Parathyroid adenoma (tissue), 2 donors: ENCODE data around the gene ZNF263.

Experiments
- H2AFZ ChIP-seq: fragments of 300-600 bp; sonication (generic); one replicate; pipeline ENCODE4 v1.7.0; 2017; ENCODE audit warnings: antibody characterized with exemption, mild to moderate bottlenecking
- H3K27ac ChIP-seq: fragments of 300-600 bp; sonication (generic); one replicate; pipeline ENCODE4 v1.7.0; 2017
- H3K27me3 ChIP-seq: fragments of 300-600 bp; sonication (generic); one replicate; pipeline ENCODE4 v1.7.0; 2017; ENCODE audit warnings: low read length; ENCODE audit not compliant: control insufficient read depth, insufficient read depth
- H3K36me3 ChIP-seq: fragments of 300-600 bp; sonication (generic); one replicate; pipeline ENCODE4 v1.7.0; 2017; ENCODE audit warnings: low read length; ENCODE audit not compliant: control insufficient read depth, insufficient read depth
- H3K4me1 ChIP-seq: fragments of 300-600 bp; sonication (generic); one replicate; pipeline ENCODE4 v1.7.0; 2017; ENCODE audit warnings: control low read depth
- H3K4me2 ChIP-seq: fragments of 300-600 bp; sonication (generic); one replicate; pipeline ENCODE4 v1.7.0; 2017; ENCODE audit warnings: low read length
- H3K4me3 ChIP-seq: fragments of 300-600 bp; sonication (generic); one replicate; pipeline ENCODE4 v1.7.0; 2017; ENCODE audit warnings: low read depth, low read length
- H3K79me2 ChIP-seq: fragments of 300-600 bp; sonication (generic); one replicate; pipeline ENCODE4 v1.7.0; 2017; ENCODE audit warnings: control low read depth
- H3K9ac ChIP-seq: fragments of 300-600 bp; sonication (generic); one replicate; pipeline ENCODE4 v1.7.0; 2017; ENCODE audit warnings: mild to moderate bottlenecking
- H3K9me3 ChIP-seq: fragments of 300-600 bp; sonication (generic); one replicate; pipeline ENCODE4 v1.7.0; 2017; ENCODE audit warnings: low read length; ENCODE audit not compliant: control insufficient read depth
- TF ChIP-seq, protein P1 (sequence below): fragments of 300-600 bp; sonication (generic); IDR thresholded peaks from one replicate; pipeline ENCODE4 v1.7.0; 2017; ENCODE audit warnings: antibody characterized with exemption, mild to moderate bottlenecking
- donor health status: primary hyperparathyroidism.

ZNF263 gene

GRCh38 chr16:3295209-3295608 lies 11.9 kb downstream of the ZNF263 start:
- H3K4me1 ChIP-seq, result peaks cover 3% of the 10 kb centered on the region
- H3K27ac ChIP-seq, result no peak overlapping the region
- H3K36me3 ChIP-seq, result no peaks in the 10 kb centered on the region
- H3K9me3 ChIP-seq, result no peaks in the 10 kb centered on the region
- H2AFZ ChIP-seq, result no peak overlapping the region
- H3K9ac ChIP-seq, result no peak overlapping the region
- TF ChIP-seq, protein P1, sequence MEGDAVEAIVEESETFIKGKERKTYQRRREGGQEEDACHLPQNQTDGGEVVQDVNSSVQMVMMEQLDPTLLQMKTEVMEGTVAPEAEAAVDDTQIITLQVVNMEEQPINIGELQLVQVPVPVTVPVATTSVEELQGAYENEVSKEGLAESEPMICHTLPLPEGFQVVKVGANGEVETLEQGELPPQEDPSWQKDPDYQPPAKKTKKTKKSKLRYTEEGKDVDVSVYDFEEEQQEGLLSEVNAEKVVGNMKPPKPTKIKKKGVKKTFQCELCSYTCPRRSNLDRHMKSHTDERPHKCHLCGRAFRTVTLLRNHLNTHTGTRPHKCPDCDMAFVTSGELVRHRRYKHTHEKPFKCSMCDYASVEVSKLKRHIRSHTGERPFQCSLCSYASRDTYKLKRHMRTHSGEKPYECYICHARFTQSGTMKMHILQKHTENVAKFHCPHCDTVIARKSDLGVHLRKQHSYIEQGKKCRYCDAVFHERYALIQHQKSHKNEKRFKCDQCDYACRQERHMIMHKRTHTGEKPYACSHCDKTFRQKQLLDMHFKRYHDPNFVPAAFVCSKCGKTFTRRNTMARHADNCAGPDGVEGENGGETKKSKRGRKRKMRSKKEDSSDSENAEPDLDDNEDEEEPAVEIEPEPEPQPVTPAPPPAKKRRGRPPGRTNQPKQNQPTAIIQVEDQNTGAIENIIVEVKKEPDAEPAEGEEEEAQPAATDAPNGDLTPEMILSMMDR, result no peak
- H3K4me3 ChIP-seq, result no peak overlapping the region
- peaks cover 23% of the 10 kb centered on the region for H3K79me2 ChIP-seq
- H3K27me3 ChIP-seq, result no peaks in the 10 kb centered on the region
- no peak overlapping the region for H3K4me2 ChIP-seq

DNA sequence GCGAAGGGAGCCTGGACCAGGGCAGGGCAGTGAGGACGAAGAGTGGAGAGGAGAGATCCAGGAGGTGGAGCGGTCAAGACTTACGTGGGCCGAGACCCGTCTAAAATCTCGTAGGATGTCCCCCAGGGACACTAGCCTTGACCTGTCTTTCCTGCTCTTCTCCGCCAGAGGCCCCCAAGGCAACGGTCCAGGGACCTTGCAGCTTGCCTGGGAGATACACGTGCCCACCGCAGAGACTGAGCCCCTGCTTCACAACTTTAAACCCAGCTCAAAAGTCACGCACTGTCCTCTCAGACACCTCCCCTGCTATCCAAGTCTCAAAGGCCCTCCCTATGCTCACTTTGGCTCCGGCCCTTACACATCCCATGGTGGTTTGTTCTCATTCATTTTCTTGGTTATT lies 12.5 kb downstream of the ZNF263 start:
- Histone ChIP-seq H3K27ac (no peak overlapping the region), H3K27me3 (no peaks in the 10 kb centered on the region), H3K4me3 (no peak overlapping the region), H3K4me1 (peaks cover 3% of the 10 kb centered on the region), H3K36me3 (no peaks in the 10 kb centered on the region), H3K9ac (no peak overlapping the region), H3K4me2 (no peak overlapping the region), H2AFZ (no peak overlapping the region), H3K9me3 (no peaks in the 10 kb centered on the region), H3K79me2 (peaks cover 18% of the 10 kb centered on the region)
- TF ChIP-seq, protein P1, result no peak

DNA sequence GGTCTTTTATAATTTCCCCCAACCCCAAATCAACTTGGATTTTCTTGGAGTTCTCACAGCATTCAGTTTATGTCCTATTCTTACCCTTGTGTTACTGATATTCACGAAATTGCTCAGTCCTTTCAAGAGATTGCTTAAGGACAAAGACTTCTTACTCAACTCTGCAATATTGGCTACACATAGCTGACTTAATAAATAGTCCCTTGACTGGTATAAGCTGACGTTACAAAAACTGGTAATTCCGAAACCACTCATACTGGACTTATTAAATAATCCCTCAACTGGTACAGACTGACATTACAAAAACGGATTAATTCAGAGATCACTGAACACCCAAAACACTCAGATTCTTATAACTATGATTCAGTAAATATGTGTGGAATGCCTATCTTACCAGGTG lies 21.1 kb downstream of the ZNF263 start:
- TF ChIP-seq, protein P1, result no peak
- Histone ChIP-seq H3K36me3 (no peaks in the 10 kb centered on the region), H3K4me2 (peak overlapping the region; percentile 82), H3K27ac (peak overlapping the region; percentile 93), H3K27me3 (no peaks in the 10 kb centered on the region), H3K9me3 (no peaks in the 10 kb centered on the region), H3K9ac (no peak overlapping the region), H2AFZ (peak overlapping the region; percentile 96), H3K4me1 (no peaks in the 10 kb centered on the region), H3K4me3 (peak overlapping the region; percentile 88), H3K79me2 (peaks cover 9% of the 10 kb centered on the region)

DNA sequence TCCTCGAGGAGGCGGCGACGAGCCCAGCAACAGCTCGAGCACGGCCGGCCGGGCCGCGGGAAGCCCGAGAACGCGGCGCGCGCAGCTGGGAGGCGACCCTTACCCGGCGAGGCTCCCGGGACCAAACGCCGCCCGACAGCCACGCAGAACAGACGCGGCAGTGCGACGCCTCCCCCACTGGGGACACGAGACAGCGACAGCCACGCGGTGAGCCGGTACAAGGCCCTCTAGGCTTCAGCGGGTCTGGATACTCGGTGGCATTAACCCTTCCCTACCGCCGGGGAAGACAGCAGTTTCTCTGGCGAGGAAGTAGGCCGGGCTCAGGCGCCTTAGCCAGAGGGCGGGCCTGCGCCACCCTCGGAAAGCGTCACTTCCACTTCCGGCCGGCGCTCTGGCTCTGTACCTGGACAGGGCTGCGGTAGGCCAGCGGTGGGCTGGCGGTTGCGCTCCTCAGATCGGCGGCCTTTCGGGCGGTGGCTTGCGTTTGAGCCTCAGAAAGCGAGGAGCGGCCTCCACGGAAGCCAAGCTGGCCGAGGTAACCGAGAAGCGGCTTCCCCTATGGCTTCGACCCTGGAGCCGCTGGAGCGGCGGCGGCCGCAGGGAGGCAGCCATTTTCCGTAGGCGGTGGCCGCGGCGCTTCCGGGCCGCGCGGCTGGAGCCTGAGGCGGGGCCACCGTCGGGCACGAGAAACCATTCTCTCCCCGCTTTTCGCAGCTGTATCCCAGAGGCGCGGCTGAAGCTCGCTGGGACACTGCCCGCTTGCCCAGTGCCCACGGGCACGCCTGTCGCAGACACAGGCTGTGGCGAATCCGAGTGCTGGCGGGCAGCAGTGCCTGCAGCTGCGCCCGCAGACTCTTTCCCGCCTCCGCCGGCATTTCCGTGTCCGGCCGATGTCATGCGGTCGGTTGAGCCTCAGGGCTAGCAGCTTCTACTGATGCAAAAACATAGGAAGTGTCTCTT lies 22.1 kb downstream of the ZNF263 start, which contains the start of the genes TIGD7 and ZNF75A:
TSS of gene TIGD7 (minus strand) at position 322 of the 960 bp plus-strand sequence. CDS start 4,816 bp downstream, outside the sequence.
TSS of gene ZNF75A (plus strand) at position 389 of the 960 bp plus-strand sequence. CDS start 2,932 bp downstream, outside the sequence.
- Histone ChIP-seq H3K4me2 (peak within 1 kb of the TSS; percentile 82), H3K36me3 (no peaks in the 10 kb centered on the region), H3K4me3 (peak within 1 kb of the TSS; percentile 88), H3K4me1 (no peaks in the 10 kb centered on the region), H3K79me2 (peaks cover 9% of the 10 kb centered on the region), H3K9ac (peak within 1 kb of the TSS; percentile 41), H3K27ac (peak within 1 kb of the TSS; percentile 93), H2AFZ (peak within 1 kb of the TSS; percentile 96), H3K27me3 (no peaks in the 10 kb centered on the region), H3K9me3 (no peaks in the 10 kb centered on the region)
- TF ChIP-seq, protein P1, result peak; percentile 27
